HepG2 (cell line): Measurements from ENCODE around the gene AHNAK. TPM values are rescaled to one million over a fixed set of nuclear protein-coding genes. Genes with fewer than 3 reads are reported as not detected.

Experiments used
- ATF1 ChIP-seq: IDR thresholded peaks from 2 replicates; pipeline ENCODE4 v1.6.1; 2016; ENCODE audit warnings: mild to moderate bottlenecking, control low read depth
- HOXA7 ChIP-seq: sonication (generic); formaldehyde crosslinking; IDR thresholded peaks from 2 replicates; pipeline ENCODE4 v1.8.1; 2022; ENCODE audit warnings: mild to moderate bottlenecking, missing genetic modification reagents, moderate library complexity
- NCOA5 ChIP-seq: sonication (generic); formaldehyde crosslinking; IDR thresholded peaks from 2 replicates; pipeline ENCODE4 v1.4.0; 2020; ENCODE audit warnings: missing genetic modification reagents
- PPARG ChIP-seq: conservative IDR thresholded peaks from 2 replicates; pipeline ENCODE4 v1.6.1; 2016; ENCODE audit warnings: missing biosample characterization, missing genetic modification reagents
- SNAPC2 ChIP-seq: sonication (generic); formaldehyde crosslinking; IDR thresholded peaks from 2 replicates; pipeline ENCODE4 v1.8.1; 2022; ENCODE audit warnings: mild to moderate bottlenecking, missing genetic modification reagents
- WIZ ChIP-seq: sonication (generic); formaldehyde crosslinking; IDR thresholded peaks from 2 replicates; pipeline ENCODE4 v1.5.1; 2020; ENCODE audit warnings: mild to moderate bottlenecking, missing genetic modification reagents
- ZFP82 ChIP-seq: sonication (generic); formaldehyde crosslinking; IDR thresholded peaks from 2 replicates; pipeline ENCODE4 v1.5.1; 2020; ENCODE audit warnings: mild to moderate bottlenecking, missing genetic modification reagents, borderline replicate concordance
- ZNF333 ChIP-seq: sonication (generic); formaldehyde crosslinking; IDR thresholded peaks from 2 replicates; pipeline ENCODE4 v1.4.0; 2020; ENCODE audit warnings: mild to moderate bottlenecking, missing genetic modification reagents, borderline replicate concordance
- ZNF44 ChIP-seq: sonication (generic); formaldehyde crosslinking; IDR thresholded peaks from 2 replicates; pipeline ENCODE4 v1.5.1; 2020; ENCODE audit warnings: mild to moderate bottlenecking, missing genetic modification reagents
- polyA plus RNA-seq, 8 experiments: library from polyadenylated mRNA; depleted of rRNA in 3 of 8; stranded (reverse) in 7 of 8; unstranded in 1 of 8; fragments of >200 nt; fragmentation: Illumina TruSeq in 4 of 8; extraction: Trizol in 4 of 8; gene quantifications; 2 replicates each; pipeline versions ENCODE4 v1.2.1 to v1.2.3, GENCODE V29; 2011 to 2016; ENCODE audit warnings: low read depth in 4 of 8, missing spikeins in 1 of 8, mixed read lengths in 1 of 8; ENCODE audit not compliant: insufficient read depth in 1 of 8
- total RNA-seq, 5 experiments: library from RNA; depleted of rRNA; stranded (reverse); fragments of >200 nt; fragmentation: Illumina TruSeq; extraction: Trizol; gene quantifications; 2 replicates each; pipeline ENCODE4 v1.2.3, GENCODE V29; 2016; ENCODE audit warnings: low read depth in 1 of 5
- TF ChIP-seq, protein P1 (sequence below): sonication (generic); formaldehyde crosslinking; IDR thresholded peaks from 2 replicates; pipeline ENCODE4 v1.4.0; 2020; ENCODE audit warnings: missing genetic modification reagents
- TF ChIP-seq, protein P2 (sequence below): sonication (generic); formaldehyde crosslinking; conservative IDR thresholded peaks from 2 replicates; pipeline ENCODE4 v1.4.0; 2020; ENCODE audit warnings: missing genetic modification reagents
- TF ChIP-seq, protein P3 (sequence below): sonication (generic); formaldehyde crosslinking; conservative IDR thresholded peaks from 2 replicates; pipeline ENCODE4 v1.8.1; 2023; ENCODE audit warnings: missing genetic modification reagents
- TF ChIP-seq, protein P4 (sequence below): sonication (generic); formaldehyde crosslinking; IDR thresholded peaks from 2 replicates; pipeline ENCODE4 v1.4.0; 2020; ENCODE audit warnings: mild to moderate bottlenecking, missing genetic modification reagents

Gene AHNAK
- total and polyA plus RNA-seq, 2 of the 13 experiments (the other 11 are each of a cell fraction or from before 2014, with no cell fraction given): 23.4 to 25.0 TPM

DNA sequence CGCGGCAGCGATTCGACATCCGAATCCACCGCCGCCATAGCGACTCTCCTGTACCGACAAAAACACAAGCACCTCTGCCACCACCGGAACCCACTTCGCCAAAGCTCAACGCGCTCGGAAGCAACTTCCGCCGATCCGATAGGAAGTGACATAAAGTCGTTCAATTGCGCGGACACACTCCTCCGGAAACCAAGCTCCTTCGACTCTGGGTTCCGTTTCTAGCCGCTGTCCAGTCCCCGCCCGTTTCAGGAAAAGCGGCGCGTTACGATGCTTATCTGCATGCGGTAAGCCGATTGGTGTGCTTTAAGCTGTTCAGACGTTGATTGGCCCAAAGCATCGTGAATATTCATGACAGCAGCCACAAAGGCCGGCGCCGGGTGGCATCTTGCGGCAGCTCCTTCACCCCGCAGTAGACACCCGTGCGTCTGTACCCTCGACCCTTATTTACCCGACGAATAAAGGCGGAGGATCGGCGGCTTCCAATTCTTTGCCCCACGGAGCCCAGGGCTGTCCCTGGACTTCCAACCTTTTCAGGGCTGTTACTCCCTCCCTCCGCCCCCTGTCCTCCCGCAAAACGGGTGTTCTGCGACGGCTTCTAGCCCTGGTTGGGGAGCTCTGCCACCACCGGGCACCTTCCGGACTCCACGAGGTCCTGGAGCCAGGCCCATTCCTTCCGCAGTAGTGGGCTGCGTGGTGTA lies 45.0 kb upstream of the AHNAK start, which contains the start of gene TUT1 (continued):
- TF ChIP-seq, protein P1, sequence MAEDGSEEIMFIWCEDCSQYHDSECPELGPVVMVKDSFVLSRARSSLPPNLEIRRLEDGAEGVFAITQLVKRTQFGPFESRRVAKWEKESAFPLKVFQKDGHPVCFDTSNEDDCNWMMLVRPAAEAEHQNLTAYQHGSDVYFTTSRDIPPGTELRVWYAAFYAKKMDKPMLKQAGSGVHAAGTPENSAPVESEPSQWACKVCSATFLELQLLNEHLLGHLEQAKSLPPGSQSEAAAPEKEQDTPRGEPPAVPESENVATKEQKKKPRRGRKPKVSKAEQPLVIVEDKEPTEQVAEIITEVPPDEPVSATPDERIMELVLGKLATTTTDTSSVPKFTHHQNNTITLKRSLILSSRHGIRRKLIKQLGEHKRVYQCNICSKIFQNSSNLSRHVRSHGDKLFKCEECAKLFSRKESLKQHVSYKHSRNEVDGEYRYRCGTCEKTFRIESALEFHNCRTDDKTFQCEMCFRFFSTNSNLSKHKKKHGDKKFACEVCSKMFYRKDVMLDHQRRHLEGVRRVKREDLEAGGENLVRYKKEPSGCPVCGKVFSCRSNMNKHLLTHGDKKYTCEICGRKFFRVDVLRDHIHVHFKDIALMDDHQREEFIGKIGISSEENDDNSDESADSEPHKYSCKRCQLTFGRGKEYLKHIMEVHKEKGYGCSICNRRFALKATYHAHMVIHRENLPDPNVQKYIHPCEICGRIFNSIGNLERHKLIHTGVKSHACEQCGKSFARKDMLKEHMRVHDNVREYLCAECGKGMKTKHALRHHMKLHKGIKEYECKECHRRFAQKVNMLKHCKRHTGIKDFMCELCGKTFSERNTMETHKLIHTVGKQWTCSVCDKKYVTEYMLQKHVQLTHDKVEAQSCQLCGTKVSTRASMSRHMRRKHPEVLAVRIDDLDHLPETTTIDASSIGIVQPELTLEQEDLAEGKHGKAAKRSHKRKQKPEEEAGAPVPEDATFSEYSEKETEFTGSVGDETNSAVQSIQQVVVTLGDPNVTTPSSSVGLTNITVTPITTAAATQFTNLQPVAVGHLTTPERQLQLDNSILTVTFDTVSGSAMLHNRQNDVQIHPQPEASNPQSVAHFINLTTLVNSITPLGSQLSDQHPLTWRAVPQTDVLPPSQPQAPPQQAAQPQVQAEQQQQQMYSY (CRISPR knock-in tag): no peak
- no peak for TF ChIP-seq NCOA5 (CRISPR knock-in tag)
- TF ChIP-seq WIZ (CRISPR knock-in tag): no peak
- TF ChIP-seq SNAPC2: peak; percentile 99
- TF ChIP-seq, protein P2, sequence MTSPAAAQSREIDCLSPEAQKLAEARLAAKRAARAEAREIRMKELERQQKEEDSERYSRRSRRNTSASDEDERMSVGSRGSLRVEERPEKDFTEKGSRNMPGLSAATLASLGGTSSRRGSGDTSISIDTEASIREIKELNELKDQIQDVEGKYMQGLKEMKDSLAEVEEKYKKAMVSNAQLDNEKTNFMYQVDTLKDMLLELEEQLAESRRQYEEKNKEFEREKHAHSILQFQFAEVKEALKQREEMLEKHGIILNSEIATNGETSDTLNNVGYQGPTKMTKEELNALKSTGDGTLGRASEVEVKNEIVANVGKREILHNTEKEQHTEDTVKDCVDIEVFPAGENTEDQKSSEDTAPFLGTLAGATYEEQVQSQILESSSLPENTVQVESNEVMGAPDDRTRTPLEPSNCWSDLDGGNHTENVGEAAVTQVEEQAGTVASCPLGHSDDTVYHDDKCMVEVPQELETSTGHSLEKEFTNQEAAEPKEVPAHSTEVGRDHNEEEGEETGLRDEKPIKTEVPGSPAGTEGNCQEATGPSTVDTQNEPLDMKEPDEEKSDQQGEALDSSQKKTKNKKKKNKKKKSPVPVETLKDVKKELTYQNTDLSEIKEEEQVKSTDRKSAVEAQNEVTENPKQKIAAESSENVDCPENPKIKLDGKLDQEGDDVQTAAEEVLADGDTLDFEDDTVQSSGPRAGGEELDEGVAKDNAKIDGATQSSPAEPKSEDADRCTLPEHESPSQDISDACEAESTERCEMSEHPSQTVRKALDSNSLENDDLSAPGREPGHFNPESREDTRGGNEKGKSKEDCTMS (CRISPR knock-in tag): no peak
- TF ChIP-seq ZNF333 (CRISPR knock-in tag): no peak
- TF ChIP-seq, protein P3, sequence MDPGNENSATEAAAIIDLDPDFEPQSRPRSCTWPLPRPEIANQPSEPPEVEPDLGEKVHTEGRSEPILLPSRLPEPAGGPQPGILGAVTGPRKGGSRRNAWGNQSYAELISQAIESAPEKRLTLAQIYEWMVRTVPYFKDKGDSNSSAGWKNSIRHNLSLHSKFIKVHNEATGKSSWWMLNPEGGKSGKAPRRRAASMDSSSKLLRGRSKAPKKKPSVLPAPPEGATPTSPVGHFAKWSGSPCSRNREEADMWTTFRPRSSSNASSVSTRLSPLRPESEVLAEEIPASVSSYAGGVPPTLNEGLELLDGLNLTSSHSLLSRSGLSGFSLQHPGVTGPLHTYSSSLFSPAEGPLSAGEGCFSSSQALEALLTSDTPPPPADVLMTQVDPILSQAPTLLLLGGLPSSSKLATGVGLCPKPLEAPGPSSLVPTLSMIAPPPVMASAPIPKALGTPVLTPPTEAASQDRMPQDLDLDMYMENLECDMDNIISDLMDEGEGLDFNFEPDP: 0 out of 2 replicates have a peak, but pooled peaks have one; percentile 72
- TF ChIP-seq HOXA7 (CRISPR knock-in tag): no peak
- peak; percentile 93 for TF ChIP-seq ATF1 (CRISPR knock-in tag)
- TF ChIP-seq ZNF44 (CRISPR knock-in tag): no peak
- 0 out of 2 replicates have a peak, but pooled peaks have one; percentile 26 for TF ChIP-seq ZFP82
- TF ChIP-seq, protein P4, sequence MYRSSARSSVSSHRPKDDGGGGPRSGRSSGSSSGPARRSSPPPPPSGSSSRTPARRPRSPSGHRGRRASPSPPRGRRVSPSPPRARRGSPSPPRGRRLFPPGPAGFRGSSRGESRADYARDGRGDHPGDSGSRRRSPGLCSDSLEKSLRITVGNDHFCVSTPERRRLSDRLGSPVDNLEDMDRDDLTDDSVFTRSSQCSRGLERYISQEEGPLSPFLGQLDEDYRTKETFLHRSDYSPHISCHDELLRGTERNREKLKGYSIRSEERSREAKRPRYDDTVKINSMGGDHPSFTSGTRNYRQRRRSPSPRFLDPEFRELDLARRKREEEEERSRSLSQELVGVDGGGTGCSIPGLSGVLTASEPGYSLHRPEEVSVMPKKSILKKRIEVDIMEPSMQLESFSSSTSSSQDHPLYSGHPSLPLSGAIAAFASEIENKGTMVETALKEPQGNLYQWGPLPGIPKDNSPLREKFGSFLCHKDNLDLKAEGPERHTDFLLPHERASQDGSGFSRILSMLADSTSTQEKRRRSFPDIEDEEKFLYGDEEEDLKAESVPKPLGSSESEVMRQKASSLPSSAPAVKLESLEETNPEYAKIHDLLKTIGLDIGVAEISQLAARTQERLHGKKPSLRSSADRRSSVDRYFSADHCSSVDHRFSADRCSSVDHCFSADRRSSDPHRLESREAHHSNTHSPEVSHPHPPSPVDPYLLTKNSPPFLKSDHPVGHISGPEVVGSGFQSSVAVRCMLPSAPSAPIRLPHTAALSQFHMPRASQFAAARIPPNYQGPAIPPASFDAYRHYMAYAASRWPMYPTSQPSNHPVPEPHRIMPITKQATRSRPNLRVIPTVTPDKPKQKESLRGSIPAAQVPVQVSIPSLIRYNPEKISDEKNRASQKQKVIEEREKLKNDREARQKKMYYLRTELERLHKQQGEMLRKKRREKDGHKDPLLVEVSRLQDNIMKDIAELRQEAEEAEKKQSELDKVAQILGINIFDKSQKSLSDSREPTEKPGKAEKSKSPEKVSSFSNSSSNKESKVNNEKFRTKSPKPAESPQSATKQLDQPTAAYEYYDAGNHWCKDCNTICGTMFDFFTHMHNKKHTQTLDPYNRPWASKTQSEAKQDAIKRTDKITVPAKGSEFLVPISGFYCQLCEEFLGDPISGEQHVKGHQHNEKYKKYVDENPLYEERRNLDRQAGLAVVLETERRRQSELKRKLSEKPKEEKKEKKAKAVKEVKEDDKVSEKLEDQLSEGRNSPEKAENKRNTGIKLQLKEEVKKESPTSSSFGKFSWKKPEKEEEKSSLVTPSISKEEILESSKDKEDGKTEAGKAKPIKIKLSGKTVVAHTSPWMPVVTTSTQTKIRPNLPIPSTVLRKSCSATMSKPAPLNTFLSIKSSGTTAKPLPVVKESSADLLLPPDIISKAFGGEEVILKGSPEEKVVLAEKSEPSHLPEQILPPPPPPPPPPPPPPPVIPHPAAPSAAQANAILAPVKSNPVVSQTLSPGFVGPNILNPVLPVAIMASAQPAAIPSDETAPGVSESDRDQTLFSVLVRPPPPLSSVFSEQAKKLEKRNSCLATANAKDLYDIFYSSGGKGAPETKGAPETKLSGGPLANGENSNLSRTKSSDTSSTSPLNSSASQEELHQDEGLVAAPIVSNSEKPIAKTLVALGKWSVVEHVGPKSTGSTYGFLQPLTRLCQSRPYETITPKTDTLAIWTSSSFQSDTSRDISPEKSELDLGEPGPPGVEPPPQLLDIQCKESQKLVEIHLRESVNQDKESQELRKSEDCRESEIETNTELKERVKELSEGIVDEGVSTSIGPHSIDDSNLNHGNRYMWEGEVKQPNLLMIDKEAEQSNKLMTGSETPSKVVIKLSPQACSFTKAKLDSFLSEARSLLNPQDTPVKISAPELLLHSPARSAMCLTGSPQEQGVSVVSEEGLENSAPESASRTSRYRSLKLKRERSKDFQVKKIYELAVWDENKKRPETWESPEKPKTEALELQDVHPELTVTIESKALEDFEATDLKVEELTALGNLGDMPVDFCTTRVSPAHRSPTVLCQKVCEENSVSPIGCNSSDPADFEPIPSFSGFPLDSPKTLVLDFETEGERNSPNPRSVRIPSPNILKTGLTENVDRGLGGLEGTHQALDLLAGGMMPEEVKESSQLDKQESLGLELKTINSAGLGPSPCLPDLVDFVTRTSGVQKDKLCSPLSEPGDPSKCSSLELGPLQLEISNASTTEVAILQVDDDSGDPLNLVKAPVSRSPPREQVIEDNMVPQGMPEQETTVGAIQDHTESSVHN (CRISPR knock-in tag): peak; percentile 54; the same call in 1 of the 2 replicates
- peak; percentile 69 for TF ChIP-seq PPARG (CRISPR knock-in tag)
